ENCODE data around the gene PPP1R13B.
"Not testable (repeated sequence)": the region's sequence is repeated elsewhere in the genome, so short reads cannot be mapped to it uniquely, and the experiment has no call there.

Gene PPP1R13B

GRCh38 chr14:103890821-103891666 is 43.7 kb upstream of the PPP1R13B start:
- H3K4me3 ChIP-seq (replicated peaks in 1 of 2; ENCODE audit: low read depth in 2 of 2, low read length in 2 of 2) = no peak overlapping the region
- TF ChIP-seq CTCF (IDR thresholded peaks at IDR 0.05; ENCODE audit: low read depth, low read length) = no peak
- no peak for DNase-seq (ENCODE audit: low read depth in 2 of 2)

GRCh38 chr14:103890052-103890371 is 42.6 kb upstream of the PPP1R13B start:
- no peak for DNase-seq (ENCODE audit: low read depth in 2 of 2)
- no peak for TF ChIP-seq CTCF (IDR thresholded peaks at IDR 0.05; ENCODE audit: low read depth, low read length)
- no peak overlapping the region for H3K4me3 ChIP-seq (replicated peaks in 1 of 2; ENCODE audit: low read depth in 2 of 2, low read length in 2 of 2)

- peak; percentile 27 to 37 for DNase-seq (ENCODE audit: low read depth in 2 of 2)
- no peak for TF ChIP-seq CTCF (IDR thresholded peaks at IDR 0.05; ENCODE audit: low read depth, low read length)
- no peak overlapping the region for H3K4me3 ChIP-seq (replicated peaks in 1 of 2; ENCODE audit: low read depth in 2 of 2, low read length in 2 of 2)
These were observed 42.1 kb upstream of the PPP1R13B start for GRCh38 chr14:103889313-103890051.

GRCh38 chr14:103889002-103889312 is 41.6 kb upstream of the PPP1R13B start:
- not testable (repeated sequence) for DNase-seq (ENCODE audit: low read depth in 2 of 2); H3K4me3 ChIP-seq (replicated peaks in 1 of 2; ENCODE audit: low read depth in 2 of 2, low read length in 2 of 2)

- TF ChIP-seq CTCF (IDR thresholded peaks at IDR 0.05; ENCODE audit: low read depth, low read length) = no peak
- no peak overlapping the region for H3K4me3 ChIP-seq (replicated peaks in 1 of 2; ENCODE audit: low read depth in 2 of 2, low read length in 2 of 2)
- no peak for DNase-seq (ENCODE audit: low read depth in 2 of 2)
These were observed 40.3 kb upstream of the PPP1R13B start for GRCh38 chr14:103887557-103888115.

GRCh38 chr14:103887170-103887501 is 39.8 kb upstream of the PPP1R13B start:
- DNase-seq (ENCODE audit: low read depth in 2 of 2) = no peak
- no peak overlapping the region for H3K4me3 ChIP-seq (replicated peaks in 1 of 2; ENCODE audit: low read depth in 2 of 2, low read length in 2 of 2)
- no peak for TF ChIP-seq CTCF (IDR thresholded peaks at IDR 0.05; ENCODE audit: low read depth, low read length)
